Stimulated activated CD8-positive, alpha-beta memory T cell treated with anti-CD3 and anti-CD28 coated beads, Interleukin-7, amount 100 ng/mL, for 4 hours (primary cell): ENCODE data around the gene GNAT1.
"Not testable (repeated sequence)": the region's sequence is repeated elsewhere in the genome, so short reads cannot be mapped to it uniquely, and the experiment has no call there.

Experiments
- DNase-seq, 2 donors: peaks; one replicate each; pipeline ENCODE4 v3.0.0-alpha.2; 2020; ENCODE audit warnings: low read depth in 2 of 2

Gene GNAT1

DNA sequence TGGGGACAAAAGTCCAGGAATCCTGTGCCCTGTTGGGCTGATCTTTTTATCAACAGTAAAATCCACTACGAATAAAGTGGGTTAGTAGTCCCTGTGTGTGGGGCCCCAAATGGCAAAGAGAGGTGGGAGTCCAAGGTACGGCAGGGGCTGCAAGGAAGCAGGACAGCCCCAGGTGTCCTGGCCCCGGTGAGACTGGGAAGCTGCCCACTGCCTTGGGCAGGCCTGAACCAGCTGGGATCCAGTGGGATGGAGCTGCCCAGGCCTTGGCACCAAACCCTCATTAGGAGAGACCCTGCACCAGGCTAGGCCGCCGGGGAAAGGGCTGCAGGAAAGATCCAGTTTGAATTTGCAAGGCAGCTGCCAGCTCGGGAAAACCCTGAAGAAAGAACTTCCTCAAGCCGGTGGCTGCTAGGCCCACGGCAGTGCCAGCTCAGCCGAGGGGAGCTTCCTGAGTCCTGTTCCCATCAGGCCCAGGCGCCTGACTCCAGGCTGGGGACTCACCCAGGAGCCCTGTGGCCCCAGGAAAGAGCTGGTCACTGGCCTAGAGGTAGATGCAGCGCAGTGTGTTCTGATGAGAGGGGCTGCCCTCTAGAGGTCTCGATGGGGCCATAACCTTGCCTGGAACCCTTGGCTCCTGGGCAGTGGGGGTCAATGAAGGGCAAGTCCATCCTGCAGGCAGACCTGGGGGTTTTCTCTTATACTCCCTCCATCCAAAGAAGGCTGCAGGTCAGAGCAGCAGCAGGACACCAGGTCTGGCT lies 30.2 kb downstream of the GNAT1 start:
- DNase-seq, result no peak

DNA sequence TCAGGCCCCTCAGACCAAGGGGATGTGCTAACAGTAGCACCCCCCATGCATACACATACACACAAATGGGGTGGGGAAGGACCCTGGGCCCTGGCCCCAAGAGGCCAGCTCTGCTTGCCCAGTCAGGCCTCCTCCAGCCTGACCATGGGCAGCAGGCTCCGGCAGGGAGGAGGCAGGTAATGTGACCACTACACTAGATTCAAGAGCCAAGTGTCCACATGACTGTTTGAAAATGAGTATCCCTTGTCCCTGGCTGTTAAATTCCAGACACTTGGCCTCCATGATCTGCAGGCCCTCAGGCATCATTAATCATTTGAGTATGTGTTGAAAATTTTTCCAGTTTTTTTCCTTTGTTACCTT lies 30.7 kb downstream of the GNAT1 start:
- no peak for DNase-seq

- no peak for DNase-seq
These were observed 33.2 kb downstream of the GNAT1 start for GRCh38 chr3:50224639-50225038.

DNA sequence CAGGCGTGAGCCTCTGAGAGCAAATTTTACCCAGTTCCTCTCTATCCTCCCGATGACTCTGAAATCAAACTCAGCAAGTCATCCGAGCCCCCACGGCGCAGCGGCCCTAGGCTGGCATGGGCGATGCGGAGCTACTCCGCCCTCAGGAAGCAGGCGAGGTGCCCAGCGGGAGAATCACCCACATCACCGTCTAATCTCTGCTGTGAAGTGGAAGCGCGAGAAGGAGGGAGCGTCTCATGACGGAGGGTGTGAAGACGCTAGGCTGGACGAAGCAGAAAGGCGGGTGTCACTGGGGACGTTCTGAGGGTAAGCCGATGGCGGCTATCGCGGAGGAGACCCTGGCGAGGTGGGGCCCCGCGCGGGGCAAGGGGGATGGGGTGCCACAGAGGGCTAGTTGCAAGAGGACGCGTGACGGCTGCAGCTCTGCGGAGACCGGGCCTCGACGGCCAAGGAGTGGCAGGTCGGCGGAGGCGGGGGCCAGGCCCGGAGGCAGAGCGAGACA lies 35.5 kb downstream of the GNAT1 start:
- DNase-seq, result peak in 1 of 2 donors; percentile 29

- DNase-seq, result peak; percentile 65 to 84
These were observed 36.2 kb downstream of the GNAT1 start for GRCh38 chr3:50227390-50228183.

- not testable (repeated sequence) for DNase-seq
These were observed 36.9 kb downstream of the GNAT1 start for GRCh38 chr3:50228184-50228763.

DNA sequence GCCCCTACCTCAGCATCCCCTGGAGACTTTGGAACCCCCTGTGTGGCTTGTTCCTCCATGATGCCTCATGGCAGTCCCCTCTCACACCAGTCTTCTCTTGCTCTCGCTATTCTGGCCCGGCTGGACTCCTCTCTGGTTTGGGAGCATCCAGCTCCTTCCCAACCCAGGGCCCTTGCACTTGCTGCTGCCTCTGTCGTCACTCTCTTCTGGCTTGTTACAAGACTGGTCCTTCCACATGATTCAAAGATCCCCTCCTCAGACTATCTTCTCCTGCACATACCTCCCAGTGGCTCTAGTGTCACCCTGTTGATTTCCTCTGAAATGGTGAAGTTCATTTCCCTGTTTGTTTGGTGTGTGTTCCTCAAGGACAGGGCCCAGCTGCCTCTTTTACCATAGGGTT lies 38.1 kb downstream of the GNAT1 start:
- DNase-seq, result no peak

- DNase-seq, result no peak
These were observed 38.8 kb downstream of the GNAT1 start for GRCh38 chr3:50230104-50230793.

DNA sequence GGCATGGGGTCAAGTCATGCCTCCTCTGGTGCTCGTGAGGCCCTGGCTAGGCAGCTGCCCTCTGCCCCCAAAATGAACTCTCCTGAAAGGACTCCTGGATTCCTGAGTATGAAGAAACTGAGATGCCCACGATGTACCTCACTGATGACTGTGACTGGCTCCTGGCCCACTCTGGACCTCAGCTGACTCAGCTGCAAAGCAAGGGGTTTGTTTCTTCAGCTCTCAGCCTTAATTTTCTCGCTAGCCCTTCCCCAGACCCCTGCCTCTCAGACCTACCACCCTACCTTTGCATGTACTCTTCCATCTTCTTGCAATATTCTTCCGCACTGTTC lies 39.4 kb downstream of the GNAT1 start:
- DNase-seq, result no peak

- no peak for DNase-seq
These were observed 40.2 kb downstream of the GNAT1 start for GRCh38 chr3:50231581-50231980.

- no peak for DNase-seq
These were observed 40.9 kb downstream of the GNAT1 start for GRCh38 chr3:50232303-50232702.

DNA sequence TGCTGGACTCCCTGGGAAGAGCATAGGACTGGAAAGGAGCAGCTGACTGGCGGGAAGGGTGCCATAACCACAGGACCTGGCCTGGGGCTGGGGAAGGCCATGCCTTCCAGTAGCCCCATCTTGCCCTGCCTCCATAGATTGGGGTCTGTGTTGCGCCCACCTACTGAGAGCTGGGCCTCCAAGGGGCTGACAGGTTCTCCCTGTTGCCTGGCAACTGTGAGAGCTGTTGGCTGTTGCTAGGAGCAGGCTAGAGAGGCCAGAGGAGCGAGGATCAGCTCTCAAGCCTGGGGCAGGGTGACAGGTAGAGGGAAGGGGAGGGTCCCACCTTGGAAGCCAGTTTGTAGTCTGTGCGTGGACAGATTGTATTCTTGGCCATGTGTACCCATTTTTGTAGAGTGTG lies 41.8 kb downstream of the GNAT1 start:
- DNase-seq, result no peak

- DNase-seq, result peak; percentile 97 to 99
These were observed 44.5 kb downstream of the GNAT1 start, which contains the start of gene GNAI2 for GRCh38 chr3:50235716-50236483. Gene GNAI2 (plus strand): TSS chr3:50236204. CDS start chr3:50236336, 132 bp downstream.

DNA sequence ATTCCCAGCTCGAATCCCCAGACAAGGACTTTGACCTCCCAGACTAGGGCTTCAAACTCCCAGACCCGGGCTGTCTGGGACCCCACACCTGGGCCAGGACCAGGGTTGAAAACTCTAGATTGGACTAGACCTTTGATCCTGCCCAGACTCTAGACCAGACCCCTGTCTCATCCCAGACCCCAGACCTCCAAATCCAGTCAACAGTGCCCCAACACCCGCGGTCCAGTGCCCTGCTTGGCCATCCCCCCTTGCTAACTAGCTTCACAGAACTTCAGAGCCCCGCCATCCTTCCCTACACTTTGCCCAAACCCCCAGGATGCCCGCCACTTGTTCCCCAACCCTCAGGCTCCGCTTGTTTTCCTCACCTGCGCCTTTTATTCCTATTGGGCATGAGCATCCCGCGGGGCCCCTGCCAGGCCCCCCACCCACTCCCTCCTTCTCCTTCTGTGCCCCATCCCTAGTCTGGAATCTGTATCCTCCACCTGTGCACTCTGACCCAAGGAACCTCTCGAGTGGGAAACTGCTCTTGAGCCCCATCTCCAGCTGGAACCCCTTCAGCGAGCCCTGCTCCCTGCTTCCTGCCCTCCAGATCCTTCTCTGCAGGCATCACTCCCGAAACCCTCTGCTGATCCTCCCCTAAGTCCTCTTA lies 45.2 kb downstream of the GNAT1 start:
- no peak for DNase-seq

DNA sequence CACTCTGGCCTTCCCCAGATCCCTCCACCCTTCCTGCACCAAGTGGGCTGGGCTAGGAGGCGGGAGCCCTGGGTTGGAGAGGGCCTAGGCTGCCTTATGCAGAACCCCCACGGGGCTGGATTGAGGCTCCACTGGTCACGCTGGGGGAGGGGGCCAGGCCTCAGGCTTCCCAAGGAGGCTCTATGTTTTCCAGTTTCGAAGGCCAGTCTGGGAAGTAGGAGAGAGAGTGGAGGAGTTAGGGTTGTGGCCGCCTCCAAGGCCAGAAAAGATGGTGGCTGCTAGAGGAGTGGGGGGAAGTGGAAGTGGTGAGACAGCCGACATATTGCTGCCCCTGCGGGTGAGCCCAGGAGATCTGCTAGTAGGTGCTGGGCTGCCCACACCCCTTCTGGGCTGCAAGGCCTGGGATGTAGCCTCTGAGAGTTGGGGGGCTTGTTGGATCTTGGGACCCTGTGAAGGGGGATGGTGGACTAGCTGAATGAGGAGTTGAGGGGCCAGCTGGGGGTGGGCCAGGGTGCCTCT lies 45.8 kb downstream of the GNAT1 start:
- no peak for DNase-seq

DNA sequence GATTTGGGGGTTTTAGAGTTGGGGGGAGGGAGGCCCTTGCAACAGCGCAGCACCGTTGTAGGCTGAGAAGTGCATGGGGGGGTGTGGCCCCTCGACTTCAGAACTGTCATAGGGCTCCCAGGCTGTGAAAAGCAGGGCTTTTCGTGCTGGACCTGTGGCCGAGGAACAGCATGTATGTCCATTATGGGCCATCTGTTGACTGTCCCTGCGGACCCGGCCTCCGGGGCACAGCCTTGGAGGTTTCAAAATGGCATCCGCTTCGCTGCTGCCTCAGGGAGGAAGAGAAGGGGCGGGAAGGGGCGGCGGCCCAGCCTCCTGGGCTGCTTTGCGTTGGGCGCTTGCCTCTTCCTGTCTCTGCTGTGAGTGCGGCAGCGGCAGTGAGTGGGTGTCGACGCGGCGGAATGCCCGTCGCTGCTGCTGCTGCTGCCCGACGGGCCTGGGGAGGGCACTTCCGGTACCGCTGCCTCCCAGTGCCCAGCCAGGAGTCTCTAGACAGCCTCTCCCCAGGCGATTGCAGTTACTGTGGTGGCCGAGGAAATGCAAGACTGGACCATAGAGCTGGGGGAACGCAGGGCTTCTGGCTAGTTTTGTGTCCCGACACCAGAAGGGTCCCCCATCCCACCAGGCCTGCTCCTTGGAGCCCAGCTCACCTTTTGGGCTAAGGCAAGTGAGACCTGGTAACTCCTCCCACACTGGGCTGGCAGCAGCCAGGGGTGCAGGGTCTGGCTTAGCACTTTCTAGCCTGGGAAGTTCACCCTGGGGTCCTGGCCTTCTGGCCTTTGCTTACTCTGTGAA lies 46.5 kb downstream of the GNAT1 start:
- peak; percentile 78 to 86 for DNase-seq

GRCh38 chr3:50238549-50239026 lies 47.2 kb downstream of the GNAT1 start:
- DNase-seq, result no peak

GRCh38 chr3:50239649-50240048 lies 48.2 kb downstream of the GNAT1 start:
- no peak for DNase-seq

- DNase-seq, result no peak
These were observed 49.8 kb downstream of the GNAT1 start for GRCh38 chr3:50241163-50241562.
